HEK293 (cell line): ENCODE results near the gene PNKD.
A peak's percentile ranks its signal among the peaks of the same experiment; 100 is the strongest.

Experiments used
- FEZF1 ChIP-seq: fragments of 450-650 bp; formaldehyde crosslinking; IDR thresholded peaks from 2 replicates; pipeline ENCODE4 v1.5.1; 2016; ENCODE audit warnings: missing biosample characterization, missing genetic modification characterization
- KLF8 ChIP-seq: fragments of 450-650 bp; formaldehyde crosslinking; IDR thresholded peaks from 2 replicates; pipeline ENCODE4 v1.5.1; 2016; ENCODE audit warnings: missing biosample characterization, missing genetic modification characterization
- PRDM1 ChIP-seq: fragments of 450-650 bp; formaldehyde crosslinking; IDR thresholded peaks from 2 replicates; pipeline ENCODE4; 2016; ENCODE audit warnings: missing biosample characterization, missing genetic modification characterization
- ZBTB48 ChIP-seq: fragments of 450-650 bp; formaldehyde crosslinking; IDR thresholded peaks from 2 replicates; pipeline ENCODE4 v1.5.1; 2016; ENCODE audit warnings: missing biosample characterization, missing genetic modification characterization
- ZNF114 ChIP-seq: fragments of 450-650 bp; formaldehyde crosslinking; IDR thresholded peaks from 2 replicates; pipeline ENCODE4 v1.5.0; 2017; ENCODE audit warnings: missing biosample characterization, missing genetic modification characterization
- ZNF16 ChIP-seq: fragments of 450-650 bp; formaldehyde crosslinking; IDR thresholded peaks from 2 replicates; pipeline ENCODE4 v1.5.1; 2016; ENCODE audit warnings: low read depth, missing biosample characterization, missing genetic modification characterization
- ZNF473 ChIP-seq: fragments of 450-650 bp; formaldehyde crosslinking; IDR thresholded peaks from 2 replicates; pipeline ENCODE4 v1.5.1; 2017; ENCODE audit warnings: missing biosample characterization, missing genetic modification characterization
- ZNF610 ChIP-seq: fragments of 450-650 bp; formaldehyde crosslinking; IDR thresholded peaks from 2 replicates; pipeline ENCODE4 v1.5.1; 2016; ENCODE audit warnings: missing biosample characterization, missing genetic modification characterization, borderline replicate concordance
- ZNF837 ChIP-seq: fragments of 450-650 bp; formaldehyde crosslinking; IDR thresholded peaks from 2 replicates; pipeline ENCODE4 v1.5.1; 2016; ENCODE audit warnings: missing biosample characterization, missing genetic modification characterization
- ZXDB ChIP-seq: fragments of 450-650 bp; formaldehyde crosslinking; IDR thresholded peaks from 2 replicates; pipeline ENCODE4 v1.5.1; 2016; ENCODE audit warnings: missing biosample characterization, missing genetic modification characterization
- TF ChIP-seq, protein P1 (sequence below): fragments of 450-650 bp; formaldehyde crosslinking; IDR thresholded peaks from 2 replicates; pipeline ENCODE4 v1.5.1; 2016; ENCODE audit warnings: missing biosample characterization, missing genetic modification characterization
- TF ChIP-seq, protein P2 (sequence below): fragments of 450-650 bp; formaldehyde crosslinking; IDR thresholded peaks from 2 replicates; pipeline ENCODE4 v1.5.1; 2016; ENCODE audit warnings: missing biosample characterization, missing genetic modification characterization
- TF ChIP-seq, protein P3 (sequence below): fragments of 450-650 bp; formaldehyde crosslinking; IDR thresholded peaks from 2 replicates; pipeline ENCODE4 v1.5.1; 2017; ENCODE audit warnings: missing biosample characterization, missing genetic modification characterization
- TF ChIP-seq, protein P4 (sequence below): fragments of 450-650 bp; formaldehyde crosslinking; IDR thresholded peaks from 2 replicates; pipeline ENCODE4 v1.5.1; 2016; ENCODE audit warnings: missing biosample characterization, missing genetic modification characterization
- TF ChIP-seq, protein P5 (sequence below): fragments of 450-650 bp; formaldehyde crosslinking; conservative IDR thresholded peaks from 2 replicates; pipeline ENCODE4 v1.5.1; 2016; ENCODE audit warnings: low read depth, missing biosample characterization, missing genetic modification characterization
- TF ChIP-seq, protein P6 (sequence below): fragments of 450-650 bp; formaldehyde crosslinking; IDR thresholded peaks from 2 replicates; pipeline ENCODE4 v1.5.1; 2016; ENCODE audit warnings: missing biosample characterization, missing genetic modification characterization
- TF ChIP-seq, protein P7 (sequence below): fragments of 450-650 bp; formaldehyde crosslinking; IDR thresholded peaks from 2 replicates; pipeline ENCODE4 v1.5.1; 2016; ENCODE audit warnings: missing biosample characterization, missing genetic modification characterization
- TF ChIP-seq, protein P8 (sequence below): fragments of 450-650 bp; formaldehyde crosslinking; IDR thresholded peaks from 2 replicates; pipeline ENCODE4 v1.5.1; 2016; ENCODE audit warnings: missing biosample characterization, missing genetic modification characterization, borderline replicate concordance
- TF ChIP-seq, protein P9 (sequence below): fragments of 450-650 bp; formaldehyde crosslinking; optimal IDR thresholded peaks from 2 replicates; pipeline ENCODE3; 2016; ENCODE audit warnings: missing biosample characterization, mild to moderate bottlenecking, missing genetic modification characterization

PNKD gene

DNA sequence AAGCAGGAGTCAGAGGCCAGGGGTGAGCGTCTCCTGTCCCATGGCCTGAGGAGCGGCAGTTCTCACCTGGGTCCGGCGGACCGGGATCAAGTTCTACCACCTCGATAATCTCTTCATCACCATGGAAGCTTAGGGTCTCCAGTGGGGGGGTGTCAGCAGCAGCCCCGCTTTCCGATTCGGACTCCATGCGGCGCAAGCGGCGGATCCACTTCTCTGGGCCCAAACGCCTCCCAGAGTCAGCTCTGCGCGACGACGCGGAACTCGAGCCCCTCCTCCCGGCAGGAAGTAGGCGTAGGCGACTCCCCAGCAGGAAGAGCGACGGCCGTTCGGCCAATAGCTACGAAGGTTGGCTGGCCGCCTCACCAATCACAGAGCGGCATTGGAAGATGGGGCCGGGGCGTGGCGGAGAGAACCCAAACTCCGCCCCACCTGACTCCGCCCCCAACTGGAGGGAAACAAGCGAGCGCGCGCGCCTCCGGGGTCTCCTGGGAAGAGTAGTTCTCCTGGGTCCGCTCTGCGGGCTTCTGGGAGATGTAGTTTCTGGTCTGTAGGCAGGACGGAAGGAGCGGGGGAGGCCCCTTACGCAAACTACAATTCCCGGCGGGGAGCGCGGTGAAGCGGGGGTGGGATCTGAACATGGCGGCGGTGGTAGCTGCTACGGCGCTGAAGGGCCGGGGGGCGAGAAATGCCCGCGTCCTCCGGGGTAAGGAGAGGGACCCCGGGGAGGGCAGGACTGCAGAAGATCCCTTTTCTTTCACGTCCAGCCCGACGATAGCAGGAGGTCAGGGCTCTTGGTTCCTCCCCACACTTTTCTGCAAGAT, at the start of gene PNKD, which contains the start of gene AAMP (continued):
- TF ChIP-seq, protein P1, sequence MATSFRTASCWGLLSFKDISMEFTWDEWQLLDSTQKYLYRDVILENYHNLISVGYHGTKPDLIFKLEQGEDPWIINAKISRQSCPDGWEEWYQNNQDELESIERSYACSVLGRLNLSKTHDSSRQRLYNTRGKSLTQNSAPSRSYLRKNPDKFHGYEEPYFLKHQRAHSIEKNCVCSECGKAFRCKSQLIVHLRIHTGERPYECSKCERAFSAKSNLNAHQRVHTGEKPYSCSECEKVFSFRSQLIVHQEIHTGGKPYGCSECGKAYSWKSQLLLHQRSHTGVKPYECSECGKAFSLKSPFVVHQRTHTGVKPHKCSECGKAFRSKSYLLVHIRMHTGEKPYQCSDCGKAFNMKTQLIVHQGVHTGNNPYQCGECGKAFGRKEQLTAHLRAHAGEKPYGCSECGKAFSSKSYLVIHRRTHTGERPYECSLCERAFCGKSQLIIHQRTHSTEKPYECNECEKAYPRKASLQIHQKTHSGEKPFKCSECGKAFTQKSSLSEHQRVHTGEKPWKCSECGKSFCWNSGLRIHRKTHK (tag by site-specific recombination), result no peak
- TF ChIP-seq ZNF114, result no peak
- TF ChIP-seq ZNF473, result no peak
- TF ChIP-seq FEZF1 (tag by site-specific recombination), result no peak
- TF ChIP-seq, protein P2, sequence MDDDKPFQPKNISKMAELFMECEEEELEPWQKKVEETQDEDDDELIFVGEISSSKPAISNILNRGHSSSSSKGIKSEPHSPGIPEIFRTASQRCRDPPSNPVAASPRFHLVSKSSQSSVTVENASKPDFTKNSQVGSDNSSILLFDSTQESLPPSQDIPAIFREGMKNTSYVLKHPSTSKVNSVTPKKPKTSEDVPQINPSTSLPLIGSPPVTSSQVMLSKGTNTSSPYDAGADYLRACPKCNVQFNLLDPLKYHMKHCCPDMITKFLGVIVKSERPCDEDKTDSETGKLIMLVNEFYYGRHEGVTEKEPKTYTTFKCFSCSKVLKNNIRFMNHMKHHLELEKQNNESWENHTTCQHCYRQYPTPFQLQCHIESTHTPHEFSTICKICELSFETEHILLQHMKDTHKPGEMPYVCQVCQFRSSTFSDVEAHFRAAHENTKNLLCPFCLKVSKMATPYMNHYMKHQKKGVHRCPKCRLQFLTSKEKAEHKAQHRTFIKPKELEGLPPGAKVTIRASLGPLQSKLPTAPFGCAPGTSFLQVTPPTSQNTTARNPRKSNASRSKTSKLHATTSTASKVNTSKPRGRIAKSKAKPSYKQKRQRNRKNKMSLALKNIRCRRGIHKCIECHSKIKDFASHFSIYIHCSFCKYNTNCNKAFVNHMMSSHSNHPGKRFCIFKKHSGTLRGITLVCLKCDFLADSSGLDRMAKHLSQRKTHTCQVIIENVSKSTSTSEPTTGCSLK (tag by site-specific recombination), result no peak
- TF ChIP-seq, protein P3, sequence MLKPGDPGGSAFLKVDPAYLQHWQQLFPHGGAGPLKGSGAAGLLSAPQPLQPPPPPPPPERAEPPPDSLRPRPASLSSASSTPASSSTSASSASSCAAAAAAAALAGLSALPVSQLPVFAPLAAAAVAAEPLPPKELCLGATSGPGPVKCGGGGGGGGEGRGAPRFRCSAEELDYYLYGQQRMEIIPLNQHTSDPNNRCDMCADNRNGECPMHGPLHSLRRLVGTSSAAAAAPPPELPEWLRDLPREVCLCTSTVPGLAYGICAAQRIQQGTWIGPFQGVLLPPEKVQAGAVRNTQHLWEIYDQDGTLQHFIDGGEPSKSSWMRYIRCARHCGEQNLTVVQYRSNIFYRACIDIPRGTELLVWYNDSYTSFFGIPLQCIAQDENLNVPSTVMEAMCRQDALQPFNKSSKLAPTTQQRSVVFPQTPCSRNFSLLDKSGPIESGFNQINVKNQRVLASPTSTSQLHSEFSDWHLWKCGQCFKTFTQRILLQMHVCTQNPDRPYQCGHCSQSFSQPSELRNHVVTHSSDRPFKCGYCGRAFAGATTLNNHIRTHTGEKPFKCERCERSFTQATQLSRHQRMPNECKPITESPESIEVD (tag by site-specific recombination), result no peak
- peak; percentile 29; the same call in 1 of the 2 replicates for TF ChIP-seq ZBTB48
- no peak for TF ChIP-seq ZNF16 (tag by site-specific recombination)
- peak; percentile 94 for TF ChIP-seq KLF8 (tag by site-specific recombination)
- TF ChIP-seq ZNF610 (tag by site-specific recombination), result peak; percentile 68; the same call in 1 of the 2 replicates
- TF ChIP-seq, protein P4, sequence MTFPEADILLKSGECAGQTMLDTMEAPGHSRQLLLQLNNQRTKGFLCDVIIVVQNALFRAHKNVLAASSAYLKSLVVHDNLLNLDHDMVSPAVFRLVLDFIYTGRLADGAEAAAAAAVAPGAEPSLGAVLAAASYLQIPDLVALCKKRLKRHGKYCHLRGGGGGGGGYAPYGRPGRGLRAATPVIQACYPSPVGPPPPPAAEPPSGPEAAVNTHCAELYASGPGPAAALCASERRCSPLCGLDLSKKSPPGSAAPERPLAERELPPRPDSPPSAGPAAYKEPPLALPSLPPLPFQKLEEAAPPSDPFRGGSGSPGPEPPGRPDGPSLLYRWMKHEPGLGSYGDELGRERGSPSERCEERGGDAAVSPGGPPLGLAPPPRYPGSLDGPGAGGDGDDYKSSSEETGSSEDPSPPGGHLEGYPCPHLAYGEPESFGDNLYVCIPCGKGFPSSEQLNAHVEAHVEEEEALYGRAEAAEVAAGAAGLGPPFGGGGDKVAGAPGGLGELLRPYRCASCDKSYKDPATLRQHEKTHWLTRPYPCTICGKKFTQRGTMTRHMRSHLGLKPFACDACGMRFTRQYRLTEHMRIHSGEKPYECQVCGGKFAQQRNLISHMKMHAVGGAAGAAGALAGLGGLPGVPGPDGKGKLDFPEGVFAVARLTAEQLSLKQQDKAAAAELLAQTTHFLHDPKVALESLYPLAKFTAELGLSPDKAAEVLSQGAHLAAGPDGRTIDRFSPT (tag by site-specific recombination), result no peak
- TF ChIP-seq, protein P5, sequence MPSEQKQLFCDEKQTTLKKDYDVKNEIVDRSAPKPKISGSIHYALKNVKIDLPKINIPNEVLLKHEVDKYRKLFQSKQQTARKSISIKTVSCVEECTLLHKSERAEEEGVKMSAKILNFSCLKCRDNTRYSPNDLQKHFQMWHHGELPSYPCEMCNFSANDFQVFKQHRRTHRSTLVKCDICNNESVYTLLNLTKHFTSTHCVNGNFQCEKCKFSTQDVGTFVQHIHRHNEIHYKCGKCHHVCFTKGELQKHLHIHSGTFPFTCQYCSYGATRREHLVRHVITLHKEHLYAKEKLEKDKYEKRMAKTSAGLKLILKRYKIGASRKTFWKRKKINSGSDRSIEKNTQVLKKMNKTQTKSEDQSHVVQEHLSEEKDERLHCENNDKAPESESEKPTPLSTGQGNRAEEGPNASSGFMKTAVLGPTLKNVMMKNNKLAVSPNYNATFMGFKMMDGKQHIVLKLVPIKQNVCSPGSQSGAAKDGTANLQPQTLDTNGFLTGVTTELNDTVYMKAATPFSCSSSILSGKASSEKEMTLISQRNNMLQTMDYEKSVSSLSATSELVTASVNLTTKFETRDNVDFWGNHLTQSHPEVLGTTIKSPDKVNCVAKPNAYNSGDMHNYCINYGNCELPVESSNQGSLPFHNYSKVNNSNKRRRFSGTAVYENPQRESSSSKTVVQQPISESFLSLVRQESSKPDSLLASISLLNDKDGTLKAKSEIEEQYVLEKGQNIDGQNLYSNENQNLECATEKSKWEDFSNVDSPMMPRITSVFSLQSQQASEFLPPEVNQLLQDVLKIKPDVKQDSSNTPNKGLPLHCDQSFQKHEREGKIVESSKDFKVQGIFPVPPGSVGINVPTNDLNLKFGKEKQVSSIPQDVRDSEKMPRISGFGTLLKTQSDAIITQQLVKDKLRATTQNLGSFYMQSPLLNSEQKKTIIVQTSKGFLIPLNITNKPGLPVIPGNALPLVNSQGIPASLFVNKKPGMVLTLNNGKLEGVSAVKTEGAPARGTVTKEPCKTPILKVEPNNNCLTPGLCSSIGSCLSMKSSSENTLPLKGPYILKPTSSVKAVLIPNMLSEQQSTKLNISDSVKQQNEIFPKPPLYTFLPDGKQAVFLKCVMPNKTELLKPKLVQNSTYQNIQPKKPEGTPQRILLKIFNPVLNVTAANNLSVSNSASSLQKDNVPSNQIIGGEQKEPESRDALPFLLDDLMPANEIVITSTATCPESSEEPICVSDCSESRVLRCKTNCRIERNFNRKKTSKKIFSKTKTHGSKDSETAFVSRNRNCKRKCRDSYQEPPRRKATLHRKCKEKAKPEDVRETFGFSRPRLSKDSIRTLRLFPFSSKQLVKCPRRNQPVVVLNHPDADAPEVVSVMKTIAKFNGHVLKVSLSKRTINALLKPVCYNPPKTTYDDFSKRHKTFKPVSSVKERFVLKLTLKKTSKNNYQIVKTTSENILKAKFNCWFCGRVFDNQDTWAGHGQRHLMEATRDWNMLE (tag by site-specific recombination), result no peak
- TF ChIP-seq, protein P6, sequence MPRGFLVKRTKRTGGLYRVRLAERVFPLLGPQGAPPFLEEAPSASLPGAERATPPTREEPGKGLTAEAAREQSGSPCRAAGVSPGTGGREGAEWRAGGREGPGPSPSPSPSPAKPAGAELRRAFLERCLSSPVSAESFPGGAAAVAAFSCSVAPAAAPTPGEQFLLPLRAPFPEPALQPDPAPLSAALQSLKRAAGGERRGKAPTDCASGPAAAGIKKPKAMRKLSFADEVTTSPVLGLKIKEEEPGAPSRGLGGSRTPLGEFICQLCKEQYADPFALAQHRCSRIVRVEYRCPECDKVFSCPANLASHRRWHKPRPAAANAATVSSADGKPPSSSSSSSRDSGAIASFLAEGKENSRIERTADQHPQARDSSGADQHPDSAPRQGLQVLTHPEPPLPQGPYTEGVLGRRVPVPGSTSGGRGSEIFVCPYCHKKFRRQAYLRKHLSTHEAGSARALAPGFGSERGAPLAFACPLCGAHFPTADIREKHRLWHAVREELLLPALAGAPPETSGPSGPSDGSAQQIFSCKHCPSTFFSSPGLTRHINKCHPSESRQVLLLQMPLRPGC (tag by site-specific recombination), result 0 out of 2 replicates have a peak, but pooled peaks have one; percentile 32
- TF ChIP-seq, protein P7, sequence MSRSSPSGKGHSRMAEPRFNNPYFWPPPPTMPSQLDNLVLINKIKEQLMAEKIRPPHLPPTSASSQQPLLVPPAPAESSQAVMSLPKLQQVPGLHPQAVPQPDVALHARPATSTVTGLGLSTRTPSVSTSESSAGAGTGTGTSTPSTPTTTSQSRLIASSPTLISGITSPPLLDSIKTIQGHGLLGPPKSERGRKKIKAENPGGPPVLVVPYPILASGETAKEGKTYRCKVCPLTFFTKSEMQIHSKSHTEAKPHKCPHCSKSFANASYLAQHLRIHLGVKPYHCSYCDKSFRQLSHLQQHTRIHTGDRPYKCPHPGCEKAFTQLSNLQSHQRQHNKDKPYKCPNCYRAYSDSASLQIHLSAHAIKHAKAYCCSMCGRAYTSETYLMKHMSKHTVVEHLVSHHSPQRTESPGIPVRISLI (tag by site-specific recombination), result no peak
- no peak for TF ChIP-seq ZNF837
- TF ChIP-seq PRDM1 (tag by site-specific recombination), result no peak
- TF ChIP-seq, protein P8, sequence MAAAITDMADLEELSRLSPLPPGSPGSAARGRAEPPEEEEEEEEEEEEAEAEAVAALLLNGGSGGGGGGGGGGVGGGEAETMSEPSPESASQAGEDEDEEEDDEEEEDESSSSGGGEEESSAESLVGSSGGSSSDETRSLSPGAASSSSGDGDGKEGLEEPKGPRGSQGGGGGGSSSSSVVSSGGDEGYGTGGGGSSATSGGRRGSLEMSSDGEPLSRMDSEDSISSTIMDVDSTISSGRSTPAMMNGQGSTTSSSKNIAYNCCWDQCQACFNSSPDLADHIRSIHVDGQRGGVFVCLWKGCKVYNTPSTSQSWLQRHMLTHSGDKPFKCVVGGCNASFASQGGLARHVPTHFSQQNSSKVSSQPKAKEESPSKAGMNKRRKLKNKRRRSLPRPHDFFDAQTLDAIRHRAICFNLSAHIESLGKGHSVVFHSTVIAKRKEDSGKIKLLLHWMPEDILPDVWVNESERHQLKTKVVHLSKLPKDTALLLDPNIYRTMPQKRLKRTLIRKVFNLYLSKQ (tag by site-specific recombination), result no peak
- peak; percentile 93 for TF ChIP-seq ZXDB (tag by site-specific recombination)
- TF ChIP-seq, protein P9, sequence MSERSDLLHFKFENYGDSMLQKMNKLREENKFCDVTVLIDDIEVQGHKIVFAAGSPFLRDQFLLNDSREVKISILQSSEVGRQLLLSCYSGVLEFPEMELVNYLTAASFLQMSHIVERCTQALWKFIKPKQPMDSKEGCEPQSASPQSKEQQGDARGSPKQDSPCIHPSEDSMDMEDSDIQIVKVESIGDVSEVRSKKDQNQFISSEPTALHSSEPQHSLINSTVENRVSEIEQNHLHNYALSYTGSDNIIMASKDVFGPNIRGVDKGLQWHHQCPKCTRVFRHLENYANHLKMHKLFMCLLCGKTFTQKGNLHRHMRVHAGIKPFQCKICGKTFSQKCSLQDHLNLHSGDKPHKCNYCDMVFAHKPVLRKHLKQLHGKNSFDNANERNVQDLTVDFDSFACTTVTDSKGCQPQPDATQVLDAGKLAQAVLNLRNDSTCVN, result peak; percentile 79
